RWPE1 (cell line): Measurements from ENCODE around the gene CNTNAP3.
"Not testable (repeated sequence)": the region's sequence is repeated elsewhere in the genome, so short reads cannot be mapped to it uniquely, and the experiment has no call there.

Source experiments
- CTCF ChIA-PET: fragments of 350-600 bp; sonication (Branson Sonifier 250); formaldehyde crosslinking; extraction: SDS; loops from one replicate; lab custom pipeline; 2021; lab: Yijun Ruan, JAX
- POLR2A ChIA-PET: fragments of 400-600 bp; formaldehyde crosslinking; extraction: SDS; loops from one replicate; lab custom pipeline; 2020; ENCODE audit warnings: antibody characterized with exemption; ENCODE audit not compliant: low non-redundant PET; lab: Yijun Ruan, JAX
- DNase-seq: peaks from one replicate; pipeline ENCODE4 v3.0.0; 2012; ENCODE audit warnings: low spot score
- H3K27ac ChIP-seq: fragments of 450-650 bp; 2 replicates; pipeline ENCODE4 v1.5.1; 2017
- TF ChIP-seq, protein P1 (sequence below): fragments of 450-650 bp; conservative IDR thresholded peaks from 2 replicates; pipeline ENCODE4 v1.5.1; 2017; ENCODE audit warnings: low read depth, mild to moderate bottlenecking

CNTNAP3 gene

DNA sequence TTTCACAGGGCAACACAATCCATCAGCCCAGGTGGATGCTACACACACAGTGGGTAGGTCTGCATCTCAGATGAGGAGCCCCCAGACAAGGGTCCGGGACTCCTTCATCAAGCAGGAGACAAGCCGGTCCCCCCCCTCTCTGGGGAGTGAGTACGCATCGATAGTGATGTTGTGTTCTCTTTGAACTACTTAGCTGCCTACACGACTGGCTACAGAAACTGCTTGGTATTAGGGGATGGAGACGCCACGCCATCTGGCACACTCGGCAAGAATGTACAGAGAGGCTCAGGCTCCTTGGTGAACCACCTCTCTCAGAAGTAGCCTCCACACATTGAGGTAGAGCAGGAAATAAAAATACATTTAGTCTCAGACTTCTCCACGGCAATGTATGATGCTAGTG, 179.8 kb downstream of the CNTNAP3 start:
- ChIA-PET CTCF (no interaction called here), POLR2A (no interaction called here)
- H3K27ac ChIP-seq: no peak overlapping the region
- no peak for DNase-seq
- TF ChIP-seq, protein P1, sequence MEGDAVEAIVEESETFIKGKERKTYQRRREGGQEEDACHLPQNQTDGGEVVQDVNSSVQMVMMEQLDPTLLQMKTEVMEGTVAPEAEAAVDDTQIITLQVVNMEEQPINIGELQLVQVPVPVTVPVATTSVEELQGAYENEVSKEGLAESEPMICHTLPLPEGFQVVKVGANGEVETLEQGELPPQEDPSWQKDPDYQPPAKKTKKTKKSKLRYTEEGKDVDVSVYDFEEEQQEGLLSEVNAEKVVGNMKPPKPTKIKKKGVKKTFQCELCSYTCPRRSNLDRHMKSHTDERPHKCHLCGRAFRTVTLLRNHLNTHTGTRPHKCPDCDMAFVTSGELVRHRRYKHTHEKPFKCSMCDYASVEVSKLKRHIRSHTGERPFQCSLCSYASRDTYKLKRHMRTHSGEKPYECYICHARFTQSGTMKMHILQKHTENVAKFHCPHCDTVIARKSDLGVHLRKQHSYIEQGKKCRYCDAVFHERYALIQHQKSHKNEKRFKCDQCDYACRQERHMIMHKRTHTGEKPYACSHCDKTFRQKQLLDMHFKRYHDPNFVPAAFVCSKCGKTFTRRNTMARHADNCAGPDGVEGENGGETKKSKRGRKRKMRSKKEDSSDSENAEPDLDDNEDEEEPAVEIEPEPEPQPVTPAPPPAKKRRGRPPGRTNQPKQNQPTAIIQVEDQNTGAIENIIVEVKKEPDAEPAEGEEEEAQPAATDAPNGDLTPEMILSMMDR: no peak

DNA sequence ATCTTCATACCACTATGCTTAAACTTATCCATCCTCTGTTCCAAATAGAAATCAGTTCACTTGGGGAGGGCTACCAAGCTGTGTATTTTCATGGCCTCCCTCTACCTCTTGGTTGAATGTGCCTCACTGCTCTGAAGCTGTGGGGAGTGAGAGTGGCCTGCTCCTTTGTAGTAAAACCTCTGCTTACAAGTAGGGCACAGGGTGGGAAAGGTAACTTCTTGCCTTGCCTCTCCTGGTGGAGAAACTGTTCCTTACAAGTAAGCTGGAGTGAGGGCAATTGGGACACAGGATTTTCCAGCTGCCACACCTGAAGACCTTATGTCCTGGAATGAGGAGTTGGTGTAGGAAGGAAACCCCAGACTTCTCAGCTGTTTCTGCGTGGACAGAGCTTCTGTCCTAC, 190.8 kb downstream of the CNTNAP3 start:
- H3K27ac ChIP-seq, DNase-seq, CTCF ChIA-PET, POLR2A ChIA-PET: not testable (repeated sequence)

DNA sequence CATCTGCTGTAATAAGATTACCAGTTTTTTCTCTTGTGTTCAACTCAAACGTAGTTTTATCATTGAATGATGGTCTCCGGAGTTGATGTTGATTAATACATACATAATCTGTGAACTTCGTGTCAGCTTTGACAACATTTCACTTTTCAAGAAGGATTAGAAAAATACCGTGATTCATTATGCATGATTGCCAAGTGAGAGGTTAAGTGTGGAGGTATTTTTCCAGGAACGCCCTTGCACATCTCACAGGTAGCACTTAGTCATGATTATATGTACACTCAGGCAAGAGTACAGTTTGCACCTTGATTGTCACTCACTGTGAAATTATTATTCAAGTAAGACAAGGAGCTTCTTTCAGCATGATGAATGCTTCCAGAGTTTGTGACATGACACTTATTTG, 202.7 kb downstream of the CNTNAP3 start:
- H3K27ac ChIP-seq, CTCF ChIA-PET, DNase-seq, POLR2A ChIA-PET: not testable (repeated sequence)

DNA sequence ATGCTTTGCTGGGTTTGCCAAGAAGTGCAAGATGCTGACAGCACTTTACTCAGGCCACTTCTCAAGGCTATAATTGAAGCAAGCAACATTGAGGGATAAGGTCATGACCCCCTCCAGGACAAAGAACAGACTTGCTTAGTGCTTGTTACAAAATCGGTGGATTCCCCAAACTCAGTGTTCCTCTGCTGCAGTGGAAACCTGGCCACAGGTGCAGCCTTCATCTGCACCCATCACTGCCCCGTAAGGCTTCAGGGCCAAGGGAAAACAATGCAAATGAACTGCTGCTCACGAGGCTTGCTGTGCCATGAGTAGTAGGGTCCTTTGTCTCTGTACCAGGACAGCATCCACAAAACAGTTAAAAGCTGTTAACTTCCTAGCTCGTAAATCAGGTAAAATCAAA, 205.4 kb downstream of the CNTNAP3 start:
- CTCF ChIA-PET, DNase-seq, H3K27ac ChIP-seq, POLR2A ChIA-PET: not testable (repeated sequence)

DNA sequence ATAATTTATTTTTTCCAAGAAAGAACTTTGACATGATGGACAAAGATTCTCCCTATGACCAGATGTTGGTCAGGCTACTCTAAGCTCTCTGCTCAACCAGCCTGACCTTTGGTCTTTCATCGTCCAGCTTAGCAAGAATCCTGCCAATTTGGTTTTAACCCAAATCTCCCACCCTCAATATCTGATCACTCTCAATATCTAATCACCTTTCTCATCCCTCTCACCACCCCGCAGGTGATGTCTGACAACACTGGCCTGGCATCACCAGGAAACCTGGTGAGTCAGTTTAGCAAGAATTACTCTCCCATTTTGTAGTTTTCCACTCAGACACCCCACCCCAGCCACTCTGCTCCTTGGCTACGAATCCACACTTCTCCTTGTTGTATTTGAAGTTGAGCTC, 207.9 kb downstream of the CNTNAP3 start:
- CTCF ChIA-PET, DNase-seq, H3K27ac ChIP-seq, POLR2A ChIA-PET: not testable (repeated sequence)

DNA sequence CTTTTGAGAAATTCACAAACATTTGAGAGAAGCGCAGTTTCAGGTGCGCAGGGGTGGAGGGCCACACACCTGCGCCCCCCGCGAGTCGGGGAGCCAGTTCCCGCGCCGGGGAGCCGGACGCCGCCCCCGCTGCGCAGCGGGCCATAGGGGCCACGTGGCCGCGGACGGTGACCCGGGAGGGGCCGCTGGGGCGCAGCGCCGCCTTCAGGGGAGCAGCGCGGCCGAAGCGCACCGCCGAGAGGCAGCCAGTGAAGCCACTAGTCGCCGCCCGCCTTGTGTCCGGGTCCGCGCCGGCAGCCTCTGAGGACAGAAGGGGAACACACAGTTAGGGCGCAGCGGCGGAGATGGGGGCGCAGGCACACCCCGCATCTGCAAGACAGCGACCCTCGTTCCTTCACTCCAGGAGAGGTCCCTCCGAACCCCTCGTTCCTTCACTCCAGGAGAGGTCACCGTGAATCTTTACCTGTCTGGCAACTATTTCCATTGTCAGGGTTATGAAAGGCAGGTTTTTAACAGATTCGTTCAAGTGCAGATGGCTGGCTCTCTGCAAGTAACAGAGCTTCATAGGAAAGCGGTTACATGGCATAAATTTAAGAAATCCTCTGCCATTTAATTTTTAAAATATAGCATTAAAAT, 209.2 kb downstream of the CNTNAP3 start:
- DNase-seq, POLR2A ChIA-PET, CTCF ChIA-PET, H3K27ac ChIP-seq: not testable (repeated sequence)

DNA sequence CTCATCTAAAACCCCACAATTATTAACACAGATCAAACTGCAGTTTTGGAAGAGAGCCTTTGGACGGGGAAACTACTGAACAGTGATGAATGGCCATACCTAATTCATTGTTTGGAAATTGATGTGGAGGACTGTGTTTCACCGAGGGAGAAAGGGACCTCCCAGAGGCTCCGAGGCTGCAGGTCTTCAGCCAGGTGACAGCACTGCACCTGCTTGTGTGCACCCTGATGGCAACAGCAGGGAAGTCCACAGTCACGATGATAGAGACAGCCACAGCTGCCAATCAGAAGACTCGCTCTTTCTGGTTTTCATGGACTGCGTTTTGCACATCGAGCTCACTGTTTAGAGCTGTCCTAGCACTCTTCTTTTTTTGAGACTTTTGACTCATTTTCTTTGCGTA, 214.4 kb downstream of the CNTNAP3 start:
- H3K27ac ChIP-seq, CTCF ChIA-PET, DNase-seq, POLR2A ChIA-PET: not testable (repeated sequence)

DNA sequence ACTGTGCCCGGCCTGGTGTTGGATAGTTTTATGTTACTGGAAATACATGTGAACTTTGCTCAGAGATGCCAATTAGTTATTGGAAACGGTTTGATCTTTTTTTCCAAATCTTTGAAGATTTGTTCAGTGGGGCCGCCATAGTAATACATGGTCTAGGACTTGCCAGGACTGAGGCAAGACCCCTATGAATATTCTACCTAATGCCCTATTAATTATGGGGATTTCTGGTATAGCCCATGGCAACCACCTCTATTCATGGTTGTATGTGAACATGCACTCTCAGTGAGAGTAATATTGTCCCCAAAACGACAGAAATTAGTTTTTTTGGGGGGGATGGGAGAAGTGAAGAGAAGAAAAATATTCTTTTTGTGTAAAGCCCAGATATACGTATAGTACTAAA, 220.3 kb downstream of the CNTNAP3 start:
- DNase-seq, POLR2A ChIA-PET, CTCF ChIA-PET, H3K27ac ChIP-seq: not testable (repeated sequence)

DNA sequence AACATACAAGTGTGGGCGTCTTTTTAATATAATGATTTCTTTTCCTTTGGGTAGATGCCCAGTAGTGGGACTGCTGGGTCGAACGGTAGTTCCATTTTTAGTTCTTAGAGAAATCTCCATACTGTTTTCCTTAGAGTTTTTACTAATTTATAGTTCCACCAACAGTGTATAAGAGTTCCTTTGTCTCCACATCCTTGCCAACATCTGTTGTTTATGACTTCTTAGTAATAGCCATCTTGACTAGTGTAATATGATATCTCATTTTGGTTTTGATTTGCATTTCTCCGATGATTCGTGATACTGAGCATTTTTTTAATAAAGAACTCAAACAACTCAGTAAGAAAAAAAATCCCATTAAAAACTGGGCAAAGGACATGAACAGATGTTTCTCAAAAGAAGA, 225.0 kb downstream of the CNTNAP3 start:
- DNase-seq, H3K27ac ChIP-seq, CTCF ChIA-PET, POLR2A ChIA-PET: not testable (repeated sequence)

DNA sequence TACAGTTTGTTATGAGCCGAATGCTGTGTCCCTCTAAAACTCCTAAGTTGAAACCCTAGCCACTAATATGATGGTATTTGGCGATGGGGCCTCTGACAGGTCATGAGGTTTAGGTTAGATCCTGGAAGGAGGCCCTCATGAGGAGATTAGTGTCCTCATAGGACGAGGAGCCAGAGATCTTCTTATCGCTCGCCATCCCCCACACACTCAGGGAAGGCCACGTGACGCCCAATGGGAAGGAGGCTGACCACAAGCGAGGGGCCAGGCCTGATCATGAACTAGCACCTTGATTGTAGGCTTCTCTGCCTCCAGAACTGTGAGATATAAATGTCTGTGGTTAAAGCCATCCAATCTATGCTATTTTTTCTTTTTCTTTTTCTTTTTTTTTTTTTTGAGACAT, 233.5 kb downstream of the CNTNAP3 start:
- DNase-seq, CTCF ChIA-PET, POLR2A ChIA-PET, H3K27ac ChIP-seq: not testable (repeated sequence)

DNA sequence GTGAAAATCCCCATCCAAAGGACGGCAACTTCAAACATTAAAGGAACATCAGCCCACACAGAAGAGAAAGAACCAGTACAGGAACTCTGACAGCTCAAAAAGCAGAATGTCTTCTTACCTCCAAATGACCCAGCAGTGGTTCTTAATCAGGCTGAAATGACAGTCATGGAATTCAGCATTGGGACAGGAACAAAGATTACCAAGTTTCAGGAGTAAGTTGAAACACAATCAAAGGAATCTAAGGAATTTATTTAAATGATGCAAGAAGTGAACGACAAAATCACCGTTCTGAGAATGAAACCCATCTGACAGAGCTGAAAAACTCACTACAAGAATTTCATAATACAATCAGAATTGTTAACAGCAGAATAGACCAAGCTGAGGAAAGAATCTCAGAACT, 241.1 kb downstream of the CNTNAP3 start:
- POLR2A ChIA-PET, DNase-seq, CTCF ChIA-PET, H3K27ac ChIP-seq: not testable (repeated sequence)

DNA sequence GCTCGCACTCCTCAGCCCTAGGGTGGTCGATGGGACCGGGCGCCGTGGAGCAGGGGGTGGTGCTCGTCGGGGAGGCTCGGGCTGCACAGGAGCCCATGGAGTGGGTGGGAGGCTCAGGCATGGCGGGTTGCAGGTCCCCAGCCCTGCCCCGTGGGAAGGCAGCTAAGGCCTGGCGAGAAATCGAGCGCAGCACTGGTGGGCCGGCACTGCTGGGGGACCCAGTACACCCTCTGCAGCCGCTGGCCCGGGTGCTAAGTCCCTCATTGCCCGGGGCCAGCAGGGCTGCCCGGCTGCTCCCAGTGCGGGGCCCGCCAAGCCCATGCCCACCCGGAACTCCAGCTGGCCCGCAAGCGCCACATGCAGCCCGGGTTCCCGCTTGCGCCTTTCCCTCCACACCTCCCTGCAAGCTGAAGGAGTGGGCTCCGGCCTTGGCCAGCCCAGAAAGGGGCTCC, 245.6 kb downstream of the CNTNAP3 start:
- H3K27ac ChIP-seq, DNase-seq, CTCF ChIA-PET, POLR2A ChIA-PET: not testable (repeated sequence)

DNA sequence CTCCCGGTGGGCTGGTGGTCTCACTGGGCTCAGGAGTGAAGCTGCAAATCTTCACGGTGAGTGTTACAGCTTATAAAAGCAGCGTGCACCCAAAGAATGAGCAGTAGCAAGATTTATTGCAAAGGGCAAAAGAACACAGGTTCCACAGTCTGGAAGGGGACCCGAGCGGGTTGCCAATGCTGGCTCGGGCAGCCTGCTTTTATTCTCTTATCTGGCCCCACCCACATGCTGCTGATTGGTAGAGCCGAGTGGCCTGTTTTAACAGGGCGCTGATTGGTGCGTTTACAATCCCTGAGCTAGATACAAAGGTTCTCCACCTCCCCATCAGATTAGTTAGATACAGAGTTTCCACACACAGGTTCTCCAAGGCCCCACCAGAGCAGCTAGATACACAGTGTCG, 246.2 kb downstream of the CNTNAP3 start:
- POLR2A ChIA-PET, H3K27ac ChIP-seq, DNase-seq, CTCF ChIA-PET: not testable (repeated sequence)

DNA sequence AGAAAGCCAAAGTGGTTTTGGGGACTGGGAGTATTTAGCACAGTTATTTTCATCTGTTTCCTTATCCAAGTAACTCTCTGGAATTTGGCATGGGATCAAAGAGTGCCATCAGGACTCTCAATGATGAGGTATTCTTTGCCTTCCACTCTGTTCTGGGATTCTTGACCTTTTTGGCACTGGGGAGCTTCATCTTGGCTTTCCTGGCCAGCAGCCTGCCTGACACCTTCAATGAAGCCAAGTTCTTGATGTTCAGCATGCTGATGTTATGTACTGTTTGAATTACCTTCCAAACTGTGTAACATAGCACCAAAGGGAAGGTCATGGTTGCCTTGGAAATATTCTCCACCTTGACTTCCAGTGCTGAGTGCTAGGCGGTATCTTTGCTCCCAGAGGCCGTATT, 248.8 kb downstream of the CNTNAP3 start:
- POLR2A ChIA-PET, CTCF ChIA-PET, DNase-seq, H3K27ac ChIP-seq: not testable (repeated sequence)

DNA sequence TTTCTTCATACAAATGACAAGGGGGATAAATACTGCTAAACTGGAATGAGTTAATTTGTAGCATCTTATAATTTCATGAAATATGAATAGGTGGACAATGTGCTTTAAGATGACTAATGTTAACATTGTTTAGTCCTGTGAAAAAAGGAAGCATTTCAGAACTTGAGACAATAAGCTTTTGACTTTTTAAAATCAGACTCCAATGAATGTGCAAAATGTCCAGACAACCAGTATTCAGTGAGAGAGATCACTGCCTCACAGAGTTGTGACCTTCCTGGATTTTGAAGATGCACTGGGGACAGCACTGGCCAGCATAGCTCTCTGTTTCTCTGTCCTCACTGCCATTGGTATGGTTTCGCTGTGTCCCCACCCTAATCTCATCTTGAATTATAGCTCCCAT, 249.7 kb downstream of the CNTNAP3 start:
- DNase-seq, POLR2A ChIA-PET, CTCF ChIA-PET: not testable (repeated sequence)

DNA sequence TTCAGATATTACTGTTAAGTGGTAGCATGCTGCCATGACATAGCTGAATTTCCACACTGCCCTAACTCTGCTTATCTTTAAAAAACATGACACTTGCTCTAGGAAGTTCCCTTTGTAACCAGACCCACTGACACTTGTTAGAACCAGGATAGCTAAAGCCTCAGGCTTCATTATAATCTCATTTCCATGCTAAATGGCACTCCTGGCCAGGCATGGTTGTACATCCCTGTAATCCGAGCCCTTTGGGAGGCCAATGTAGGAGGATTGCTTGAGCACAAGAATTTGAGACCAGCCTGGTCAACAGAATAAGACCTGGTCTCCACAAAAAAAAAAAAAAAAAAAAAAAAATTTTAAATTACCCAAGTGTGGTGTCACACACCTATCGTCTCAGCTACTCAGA, 254.1 kb downstream of the CNTNAP3 start:
- DNase-seq, H3K27ac ChIP-seq, POLR2A ChIA-PET, CTCF ChIA-PET: not testable (repeated sequence)

More for the DNA sequence above, 249.7 kb downstream of the CNTNAP3 start:
- H3K27ac ChIP-seq: not testable (repeated sequence)
